Motor neuron (in vitro differentiated cells): ENCODE measurements around the gene NUDCD3. TPM values are rescaled to one million over a fixed set of nuclear protein-coding genes. Genes with fewer than 3 reads are reported as not detected.

Source experiments
- ATAC-seq, 8 experiments: fragments of 200-7000 bp; cut with Tn5 transposase; replicated peaks in 6 of 8; 2 replicates each; pipeline ENCODE4 v1.8.0; 2021; ENCODE audit warnings: mild to moderate bottlenecking in 8 of 8, moderate library complexity in 8 of 8
- H3K27ac ChIP-seq, 2 donors: fragments of 250-450 bp; sonication (Bioruptor Pico); 2 replicates each; pipeline ENCODE4 v1.9.0; 2021; ENCODE audit warnings: antibody characterized with exemption in 2 of 2, mild to moderate bottlenecking in 2 of 2, moderate library complexity in 1 of 2
- H3K4me1 ChIP-seq, 2 donors: fragments of 250-450 bp; sonication (Bioruptor Pico); replicated peaks in 1 of 2; 2 replicates each; pipeline ENCODE4 v1.6.1; 2021; ENCODE audit warnings: antibody characterized with exemption in 2 of 2, mild to moderate bottlenecking in 2 of 2, moderate library complexity in 1 of 2
- H3K4me3 ChIP-seq, 5 donors: fragments of 250-450 bp; sonication (Bioruptor Pico); 2 replicates each; pipeline ENCODE4 v1.9.0; 2021; ENCODE audit warnings: antibody characterized with exemption in 5 of 5, mild to moderate bottlenecking in 5 of 5, moderate library complexity in 4 of 5
- WGBS, 10 experiments: fragments of 450-650 bp; shearing (Covaris generic); methylation state at CpG; one replicate each; pipeline ENCODE4 v1.0.0; 2022; 5-methylcytosine and 5-hydroxymethylcytosine counted together
- in situ Hi-C, 9 experiments: fragments of 400-800 bp; cut with MboI; loops; one replicate each; pipeline ENCODE4 v1.15.0; 2021; ENCODE audit warnings: low sequenced_read_pairs in 9 of 9, low pct_unique_long_range_greater_than_20kb in 2 of 9; ENCODE audit not compliant: unreplicated experiment in 9 of 9
- total RNA-seq, 8 experiments: library from RNA; unstranded; fragments of 300-600 nt; gene quantifications; 2 replicates each; pipeline versions ENCODE4 v1.2.3 to v1.2.4, GENCODE V29; 2022

NUDCD3 gene
- total RNA-seq, 8 experiments from 2014 or later: 44.8 to 69.6 (median 52.0) TPM

DNA sequence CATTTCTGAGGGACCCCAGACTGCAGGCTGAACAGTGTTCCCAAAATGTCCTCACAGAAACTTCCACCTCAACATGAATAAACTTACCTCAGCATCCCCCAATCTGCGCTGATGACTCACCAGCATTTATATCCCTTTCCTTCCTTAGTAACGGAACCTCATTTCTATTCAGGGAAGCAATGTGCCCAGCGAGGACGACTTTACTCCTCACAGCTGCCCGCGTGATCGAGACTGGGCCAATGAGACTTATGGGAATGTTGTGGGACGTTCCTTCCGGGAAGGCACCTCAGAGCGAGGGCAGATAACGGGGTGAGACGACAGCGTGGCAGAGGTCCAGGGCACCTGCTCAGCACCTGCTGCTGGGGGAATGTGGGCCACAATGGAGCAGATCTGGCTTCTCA, 91.9 kb downstream of the NUDCD3 start:
- peaks cover 0 to 3% of the 10 kb centered on the region in 2 donors for H3K4me1 ChIP-seq
- no peak overlapping the region for H3K4me3 ChIP-seq
- no peak for ATAC-seq
- WGBS, 10 experiments: 87 to 100% (median 98%) methylated on average over 1 to 13 of the region's 13 CpGs; no CpG with 5 or more reads in 4 of the 10 experiments
- no peak overlapping the region for H3K27ac ChIP-seq
- in situ Hi-C loops: no loop called here

- in situ Hi-C loops: no loop called here
- no peak overlapping the region for H3K4me3 ChIP-seq
- no peak overlapping the region for H3K27ac ChIP-seq
- H3K4me1 ChIP-seq: peaks cover 0 to 3% of the 10 kb centered on the region in 2 donors
- peak in 3 of 8 experiments; percentile 16 to 75 (median 41) for ATAC-seq
- 60 to 100% (median 87%) methylated on average over 1 to 6 of the region's 8 CpGs; no CpG with 5 or more reads in 6 of the 10 experiments for WGBS, 10 experiments
Observed at GRCh38 chr7:44396931-44397545, 93.4 kb downstream of the NUDCD3 start.

GRCh38 chr7:44396496-44396895, 94.0 kb downstream of the NUDCD3 start:
- Histone ChIP-seq H3K4me3 (no peak overlapping the region), H3K4me1 (peaks cover 0 to 3% of the 10 kb centered on the region in 2 donors), H3K27ac (no peak overlapping the region)
- in situ Hi-C loops: no loop called here
- no peak for ATAC-seq
- 84 to 100% (median 100%) methylated on average over 2 to 3 of the region's 3 CpGs; no CpG with 5 or more reads in 1 of the 10 experiments for WGBS, 10 experiments

GRCh38 chr7:44395067-44395466, 95.4 kb downstream of the NUDCD3 start:
- H3K27ac ChIP-seq: no peak overlapping the region
- ATAC-seq: peak in 2 of 8 experiments; percentile 47 to 83
- no peak overlapping the region for H3K4me3 ChIP-seq
- in situ Hi-C loops: no loop called here
- H3K4me1 ChIP-seq: peaks cover 0 to 3% of the 10 kb centered on the region in 2 donors
- WGBS, 10 experiments: 30 to 100% (median 76%) methylated on average over 1 to 3 of the region's 4 CpGs; no CpG with 5 or more reads in 2 of the 10 experiments

DNA sequence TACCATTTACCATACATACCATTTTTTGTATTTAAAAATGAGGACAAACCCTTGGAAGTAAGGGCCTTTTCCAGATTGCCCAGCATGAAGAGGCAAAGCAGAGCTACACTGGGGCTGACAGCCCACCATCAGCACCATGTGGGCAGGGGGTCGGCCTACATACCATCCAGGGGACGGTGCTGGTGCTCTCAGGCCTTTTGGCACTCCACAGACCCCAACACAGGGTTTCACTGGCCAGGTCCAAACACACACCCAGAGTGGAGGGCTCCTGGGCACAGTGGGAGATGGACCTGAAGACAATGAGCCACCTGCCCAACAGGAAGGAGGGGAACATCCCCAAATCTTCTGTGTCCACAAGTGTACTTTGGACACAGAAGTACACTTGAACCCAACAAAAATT, 95.8 kb downstream of the NUDCD3 start:
- H3K27ac ChIP-seq: no peak overlapping the region
- no peak overlapping the region for H3K4me3 ChIP-seq
- 80 to 100% methylated on average over 1 to 2 of the region's 2 CpGs; no CpG with 5 or more reads in 8 of the 10 experiments for WGBS, 10 experiments
- in situ Hi-C loops: no loop called here
- peak in 1 of 8 experiments; percentile 6 for ATAC-seq
- H3K4me1 ChIP-seq: peaks cover 0 to 3% of the 10 kb centered on the region in 2 donors

DNA sequence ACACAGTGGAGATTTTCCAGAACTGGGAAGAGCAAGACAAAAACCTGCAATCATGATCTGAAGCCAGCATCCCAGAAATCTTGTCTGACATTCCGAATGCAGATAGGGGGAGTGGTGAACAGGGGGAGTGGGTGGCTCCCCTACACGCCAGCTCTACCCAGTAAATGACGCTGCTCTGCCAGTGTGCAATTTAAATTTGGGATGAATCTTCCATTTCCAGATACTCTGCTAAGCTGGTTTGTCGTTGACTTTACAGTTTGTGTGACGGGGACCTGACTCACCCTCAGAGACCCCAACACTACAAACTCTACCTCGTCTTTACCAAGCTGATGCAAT, 96.4 kb downstream of the NUDCD3 start:
- WGBS, 10 experiments: 88 to 100% (median 98%) methylated on average over 2 to 6 of the region's 6 CpGs; no CpG with 5 or more reads in 4 of the 10 experiments
- H3K27ac ChIP-seq: no peak overlapping the region
- H3K4me3 ChIP-seq: no peak overlapping the region
- ATAC-seq: no peak
- in situ Hi-C loops: no loop called here
- H3K4me1 ChIP-seq: peaks cover 0 to 3% of the 10 kb centered on the region in 2 donors

- Histone ChIP-seq H3K4me3 (no peak overlapping the region), H3K27ac (no peak overlapping the region), H3K4me1 (peaks cover 0 to 3% of the 10 kb centered on the region in 2 donors)
- WGBS, 10 experiments: 72 to 100% (median 100%) methylated on average over 1 to 6 of the region's 7 CpGs; no CpG with 5 or more reads in 2 of the 10 experiments
- no peak for ATAC-seq
- in situ Hi-C loops: no loop called here
Observed at GRCh38 chr7:44393238-44394111, 97.0 kb downstream of the NUDCD3 start.

- H3K27ac ChIP-seq: no peak overlapping the region
- no peak overlapping the region for H3K4me3 ChIP-seq
- ATAC-seq: no peak
- in situ Hi-C loops: no loop called here
- H3K4me1 ChIP-seq: peaks cover 0 to 3% of the 10 kb centered on the region in 2 donors
Observed at GRCh38 chr7:44392618-44393010, 97.8 kb downstream of the NUDCD3 start.

GRCh38 chr7:44391746-44392617, 98.5 kb downstream of the NUDCD3 start:
- WGBS, 10 experiments: 93 to 100% (median 98%) methylated on average over 1 to 7 of the region's 11 CpGs; no CpG with 5 or more reads in 4 of the 10 experiments
- in situ Hi-C loops: no loop called here

DNA sequence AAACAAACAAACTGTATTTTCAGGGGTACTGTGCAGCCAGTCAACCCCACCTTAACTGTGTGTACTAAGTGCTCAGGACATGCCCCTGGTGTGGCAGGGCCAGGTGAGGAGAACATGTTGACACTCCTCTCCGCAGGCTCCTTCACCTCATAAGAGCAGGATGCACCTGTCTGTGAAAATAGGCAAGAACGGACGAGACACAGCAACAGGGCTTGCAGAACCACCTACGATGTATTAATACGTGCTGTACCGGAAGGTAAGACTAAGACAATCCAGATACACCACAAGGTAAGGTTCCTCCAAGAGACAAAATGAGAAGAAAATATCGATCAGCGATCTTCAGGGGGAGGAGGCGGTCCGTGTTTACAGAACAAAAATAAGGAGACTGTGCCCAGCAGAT, 99.3 kb downstream of the NUDCD3 start:
- no peak for ATAC-seq
- H3K4me3 ChIP-seq: no peak overlapping the region
- H3K4me1 ChIP-seq: no peaks in the 10 kb centered on the region
- in situ Hi-C loops: no loop called here
- H3K27ac ChIP-seq: no peak overlapping the region
- 67 to 100% (median 97%) methylated on average over 2 to 8 of the region's 10 CpGs; no CpG with 5 or more reads in 3 of the 10 experiments for WGBS, 10 experiments

More at GRCh38 chr7:44391746-44392617, 98.5 kb downstream of the NUDCD3 start:
- H3K27ac ChIP-seq: no peak overlapping the region
- H3K4me1 ChIP-seq: peaks cover 0 to under 1% of the 10 kb centered on the region in 2 donors
- no peak for ATAC-seq
- no peak overlapping the region for H3K4me3 ChIP-seq

- 67 to 100% (median 90%) methylated on average over 1 to 2 of the region's 2 CpGs; no CpG with 5 or more reads in 5 of the 10 experiments for WGBS, 10 experiments
- H3K4me1 ChIP-seq: no peaks in the 10 kb centered on the region
- no peak overlapping the region for H3K4me3 ChIP-seq
- no peak overlapping the region for H3K27ac ChIP-seq
- in situ Hi-C loops: no loop called here
- no peak for ATAC-seq
Observed at GRCh38 chr7:44390701-44391100, 99.8 kb downstream of the NUDCD3 start.

- no peak for ATAC-seq
- WGBS, 10 experiments: 89 to 100% (median 97%) methylated on average over 1 to 11 of the region's 14 CpGs; no CpG with 5 or more reads in 3 of the 10 experiments
- no peak overlapping the region for H3K4me3 ChIP-seq
- in situ Hi-C loops: no loop called here
- H3K4me1 ChIP-seq: no peaks in the 10 kb centered on the region
- H3K27ac ChIP-seq: no peak overlapping the region
Observed at GRCh38 chr7:44388089-44388970, 102.1 kb downstream of the NUDCD3 start.
